HG02678 (cell line): ENCODE measurements around the gene MCUR1.
"Not testable (repeated sequence)": the region's sequence is repeated elsewhere in the genome, so short reads cannot be mapped to it uniquely, and the experiment has no call there.

Source experiments
- ATAC-seq: cut with Tn5 transposase; IDR thresholded peaks from one replicate; pipeline ENCODE4 v1.9.1; 2021; ENCODE audit warnings: mild to moderate bottlenecking, moderate library complexity; ENCODE audit not compliant: unreplicated experiment

MCUR1 gene

DNA sequence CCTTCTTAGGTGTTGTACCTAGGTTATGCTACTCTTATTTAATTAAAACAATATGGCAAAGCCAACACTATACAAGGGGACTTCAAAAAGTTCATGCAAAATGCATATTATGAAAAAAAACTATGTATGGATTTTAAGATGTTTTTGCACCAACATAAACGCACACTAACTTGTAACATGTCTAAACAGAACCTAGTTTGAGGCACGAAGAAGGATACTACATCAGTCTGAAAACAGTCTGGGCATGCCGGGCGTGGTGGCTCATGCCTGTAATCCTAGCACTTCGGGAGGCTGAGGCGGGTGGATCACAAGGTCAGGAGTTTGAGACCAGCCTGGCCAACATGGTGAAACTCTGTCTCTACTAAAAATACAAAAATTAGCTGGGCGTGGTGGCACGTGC, 34.2 kb downstream of the MCUR1 start:
- ATAC-seq, result not testable (repeated sequence)

DNA sequence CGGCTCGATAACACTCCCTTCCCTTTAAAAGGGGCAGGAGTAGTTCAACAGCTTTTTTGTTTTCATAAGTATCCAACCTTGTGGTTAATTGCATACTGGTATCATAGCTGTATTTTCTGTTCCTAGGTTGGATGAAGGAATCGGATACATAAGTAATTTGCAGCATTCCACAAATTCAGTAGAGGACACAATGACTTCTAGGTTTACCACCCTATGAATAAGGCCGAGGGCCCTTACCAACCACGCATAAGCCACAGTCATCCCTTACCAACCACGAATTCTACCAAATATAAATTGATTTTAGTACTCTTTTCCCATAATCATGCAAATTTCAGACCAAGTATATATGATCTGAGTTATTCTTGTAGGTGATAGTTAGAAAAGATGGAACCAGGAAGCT, 36.3 kb downstream of the MCUR1 start:
- no peak for ATAC-seq

DNA sequence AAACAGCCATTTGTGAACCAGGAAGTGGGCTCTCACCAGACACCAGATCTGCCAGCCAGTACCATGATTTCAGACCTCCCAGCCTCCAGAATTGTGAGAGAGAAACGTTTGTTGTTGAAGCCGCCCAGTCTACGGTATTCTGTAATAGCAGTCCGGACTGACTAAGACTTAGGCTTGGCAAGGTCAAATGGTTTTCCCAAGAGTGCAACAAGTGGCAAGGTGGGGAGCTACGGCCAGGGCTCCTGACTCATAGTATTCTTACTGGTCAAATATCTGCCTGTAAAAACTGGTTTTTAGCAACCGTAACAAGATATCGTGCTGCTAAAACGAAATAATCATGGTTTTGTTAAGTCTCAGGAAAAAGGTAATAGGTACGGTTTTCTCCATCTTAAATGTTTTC, 37.8 kb downstream of the MCUR1 start:
- ATAC-seq, result no peak

DNA sequence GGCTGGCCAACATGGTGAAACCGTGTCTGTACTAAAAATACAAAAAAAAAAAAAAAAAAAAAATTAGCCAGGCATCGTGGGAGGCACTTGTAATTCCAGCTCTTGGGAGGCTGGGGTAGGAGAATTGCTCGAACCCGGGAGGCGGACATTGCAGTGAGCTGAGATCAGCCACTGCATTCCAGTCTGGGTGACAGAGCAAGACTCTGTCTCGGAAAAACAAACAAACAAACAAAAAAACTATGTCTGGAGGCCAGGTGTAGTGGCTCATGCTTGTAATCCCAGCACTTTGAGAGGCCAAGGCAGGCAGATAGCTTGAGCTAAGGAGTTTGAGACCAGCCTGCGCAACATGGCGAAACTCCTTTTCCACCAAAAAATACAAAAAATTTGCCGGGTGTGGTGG, 38.9 kb downstream of the MCUR1 start:
- ATAC-seq, result not testable (repeated sequence)

DNA sequence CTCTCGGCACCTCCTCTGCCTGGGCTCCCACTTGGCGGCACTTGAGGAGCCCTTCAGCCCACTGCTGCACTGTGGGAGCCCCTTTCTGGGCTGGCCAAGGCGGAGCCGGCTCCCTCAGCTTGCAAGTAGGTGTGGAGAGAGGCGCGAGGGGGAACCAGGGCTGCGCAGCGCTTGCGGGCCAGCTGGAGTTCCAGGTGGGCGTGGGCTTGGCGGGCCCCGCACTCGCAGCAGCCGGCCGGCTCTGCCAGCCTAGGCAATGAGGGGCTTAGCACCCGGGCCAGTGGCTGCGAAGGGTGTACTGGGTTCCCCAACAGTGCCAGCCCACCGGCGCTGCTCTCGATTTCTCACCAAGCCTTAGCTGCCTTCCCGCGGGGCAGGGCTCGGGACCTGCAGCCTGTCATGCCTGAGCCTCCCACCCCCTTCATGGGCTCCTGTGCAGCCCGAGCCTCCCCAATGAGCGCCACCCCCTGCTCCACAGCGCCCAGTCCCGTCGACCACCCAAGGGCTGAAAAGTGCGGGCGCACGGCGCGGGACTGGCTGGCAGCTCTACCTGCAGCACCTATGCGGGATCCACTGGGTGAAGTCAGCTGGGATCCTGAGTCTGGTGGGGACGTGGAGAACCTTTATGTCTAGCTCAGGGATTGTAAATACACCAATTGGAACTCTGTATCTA, 41.9 kb downstream of the MCUR1 start:
- not testable (repeated sequence) for ATAC-seq

DNA sequence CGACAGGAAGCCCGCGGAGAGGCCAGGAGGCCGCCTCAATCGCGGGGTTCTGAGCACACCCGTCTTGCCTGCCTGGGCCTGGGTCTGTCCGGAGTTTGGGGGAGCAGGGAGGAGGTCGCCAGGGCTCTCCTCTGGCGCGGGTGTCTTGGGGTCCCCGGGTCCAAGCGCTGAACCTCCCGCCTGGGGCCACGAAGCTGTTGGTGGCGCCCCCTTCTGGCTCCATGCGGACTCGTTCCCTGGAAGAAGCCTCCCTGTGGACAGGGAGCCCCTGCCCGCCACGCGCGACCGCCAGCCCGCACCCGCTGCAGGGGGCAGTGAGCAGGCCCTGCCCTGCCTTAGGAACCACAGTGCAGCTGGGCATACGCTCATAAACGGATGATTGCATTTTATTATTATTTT, 44.7 kb downstream of the MCUR1 start:
- no peak for ATAC-seq

DNA sequence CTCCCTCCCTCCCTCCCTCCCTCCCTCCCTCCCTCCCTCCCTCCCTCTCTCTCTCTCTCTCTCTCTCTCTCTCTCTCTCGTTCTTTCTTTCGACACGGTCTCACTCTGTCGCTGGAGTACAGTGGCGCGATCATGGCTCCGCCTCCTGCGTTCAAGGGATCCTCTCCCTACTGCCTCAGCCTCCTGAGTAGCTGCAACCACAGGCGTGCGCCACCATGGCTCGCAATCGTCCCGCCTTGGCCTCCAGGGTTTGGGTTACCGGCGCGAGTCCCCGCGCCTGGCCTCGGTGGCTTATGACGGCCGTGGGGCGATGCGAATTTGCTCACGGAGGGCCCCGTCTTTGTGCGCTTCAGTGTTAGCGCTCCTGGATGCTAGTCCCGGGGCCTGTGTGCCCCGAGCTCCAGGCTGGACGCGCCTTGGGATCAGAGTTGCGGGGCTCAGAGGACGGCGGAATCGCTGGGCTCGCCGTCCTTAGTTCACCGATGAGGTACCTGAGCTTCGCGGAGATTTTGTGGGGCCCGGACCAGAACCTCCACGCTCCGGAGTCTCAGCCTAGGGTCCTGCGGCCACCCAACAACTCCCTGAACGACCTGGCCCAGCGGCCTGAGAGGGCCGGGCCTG, 45.2 kb downstream of the MCUR1 start:
- no peak for ATAC-seq

DNA sequence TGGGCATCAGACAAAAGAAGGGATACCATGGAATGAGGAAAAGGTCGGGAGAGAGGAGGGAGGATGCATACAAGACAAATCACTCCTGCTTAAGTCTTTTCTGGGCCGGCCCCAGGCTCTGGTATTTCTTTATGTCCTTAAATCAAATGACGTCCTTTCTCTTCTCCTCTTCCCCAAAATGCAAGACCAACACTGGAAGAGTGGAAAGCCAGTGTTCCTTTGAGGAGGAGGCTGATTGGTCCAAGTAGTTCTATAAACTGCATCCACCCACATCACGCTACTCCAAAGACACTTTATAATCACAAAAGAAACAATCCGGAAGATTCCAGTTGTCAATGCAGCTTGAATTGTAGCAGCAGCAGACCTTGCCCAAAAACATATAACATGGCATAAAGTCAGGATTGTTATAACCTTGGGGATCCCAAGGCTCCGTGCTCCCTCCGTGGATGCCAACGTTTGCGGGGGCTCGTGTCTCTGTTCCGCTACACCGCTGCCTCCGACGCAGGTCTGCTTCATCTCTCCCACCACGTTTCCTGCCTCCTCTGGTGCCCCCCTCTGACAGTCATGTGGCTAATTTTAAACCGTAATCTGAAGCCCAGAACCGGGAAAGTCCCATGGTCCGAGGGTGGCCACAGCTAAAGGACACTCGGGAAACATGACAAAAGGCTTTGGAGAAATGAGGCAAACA, 47.1 kb downstream of the MCUR1 start:
- ATAC-seq, result no peak

DNA sequence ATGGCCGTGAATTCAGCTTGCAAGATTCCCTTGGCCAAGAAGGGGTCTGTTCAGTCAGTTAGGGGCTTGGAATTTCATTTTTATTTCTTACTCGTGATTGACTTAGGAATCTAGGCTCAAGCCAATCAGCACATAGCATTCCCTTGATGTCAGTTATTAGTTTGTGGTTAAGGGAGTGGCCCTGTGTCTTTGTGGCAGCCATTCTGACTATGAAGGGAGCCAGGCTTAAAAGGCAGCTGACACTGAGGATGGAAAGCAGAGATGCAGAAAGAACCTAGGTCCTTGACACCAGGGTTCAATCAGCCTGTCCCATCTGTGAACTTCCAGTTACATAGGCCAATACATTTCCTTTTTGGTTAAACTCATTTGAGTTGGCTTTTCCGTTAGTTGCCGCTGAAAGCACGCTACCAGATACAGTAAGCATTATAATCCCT, 48.1 kb downstream of the MCUR1 start:
- ATAC-seq, result no peak

DNA sequence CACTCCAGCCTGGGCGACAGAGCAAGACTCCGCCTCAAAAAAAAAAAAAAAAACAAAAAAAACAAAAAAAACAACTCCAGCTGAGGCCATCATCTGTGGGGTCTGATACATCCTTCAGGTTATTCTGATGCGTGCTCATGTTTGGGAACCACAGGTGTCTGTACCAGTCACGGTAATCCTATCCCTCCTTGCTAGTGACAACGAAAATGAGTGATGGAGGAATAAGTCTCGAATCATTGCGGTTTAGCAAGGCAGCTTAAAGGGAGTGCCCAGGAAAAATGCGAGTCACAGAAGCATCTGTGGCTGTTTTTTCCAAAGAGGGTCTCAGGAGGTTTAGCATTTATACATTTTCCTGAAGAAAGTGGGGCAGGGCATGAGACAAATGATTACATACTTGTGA, 48.8 kb downstream of the MCUR1 start:
- ATAC-seq, result no peak

DNA sequence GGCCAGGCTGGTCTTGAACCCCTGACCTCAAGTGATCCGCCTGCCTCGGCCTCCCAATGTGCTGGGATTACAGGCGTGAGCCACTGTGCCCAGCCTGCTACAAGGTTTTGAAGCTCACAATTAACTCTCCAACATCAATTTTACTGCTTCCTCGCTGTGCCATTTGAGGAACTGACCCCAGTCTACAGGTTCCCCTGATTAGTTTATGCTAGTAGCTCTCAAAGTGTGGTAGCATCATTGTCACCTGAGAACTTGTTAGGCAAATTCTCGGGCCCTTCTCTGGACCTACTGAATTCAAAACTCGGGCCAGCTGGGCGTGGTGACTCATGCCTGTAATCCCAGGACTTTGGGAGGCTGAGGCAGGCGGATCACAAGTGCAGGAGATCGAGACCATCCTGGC, 49.4 kb downstream of the MCUR1 start:
- ATAC-seq, result no peak

DNA sequence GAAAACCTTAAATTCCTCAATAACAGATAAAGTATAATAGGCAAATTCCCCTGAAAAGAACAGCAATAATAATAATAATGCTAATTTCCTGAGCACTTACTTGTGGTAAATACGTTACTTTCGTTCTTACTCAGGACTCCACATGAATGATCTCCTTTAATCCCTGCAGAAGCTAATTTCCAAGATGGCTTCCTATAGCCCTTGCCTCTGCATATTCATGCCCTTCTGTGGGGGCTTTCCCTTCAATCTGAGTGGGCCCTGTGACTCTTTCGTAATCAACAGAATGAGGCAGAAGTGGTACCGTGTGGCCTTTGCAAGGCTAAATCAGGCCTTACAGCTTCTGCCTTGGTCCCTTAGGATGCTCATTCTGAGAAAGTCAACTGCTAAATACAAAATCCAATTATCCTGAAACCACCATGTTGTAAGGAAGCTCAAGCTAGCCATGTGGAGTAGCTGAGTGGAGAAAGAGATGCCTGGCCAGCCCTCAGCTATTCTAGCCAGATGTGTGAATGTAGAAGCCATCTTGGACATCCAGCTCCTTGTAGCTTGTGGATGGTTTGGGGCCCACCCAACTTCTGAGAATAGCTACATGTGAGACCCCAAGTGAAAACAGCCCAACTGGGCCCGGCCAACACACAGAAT, 50.5 kb downstream of the MCUR1 start:
- no peak for ATAC-seq

DNA sequence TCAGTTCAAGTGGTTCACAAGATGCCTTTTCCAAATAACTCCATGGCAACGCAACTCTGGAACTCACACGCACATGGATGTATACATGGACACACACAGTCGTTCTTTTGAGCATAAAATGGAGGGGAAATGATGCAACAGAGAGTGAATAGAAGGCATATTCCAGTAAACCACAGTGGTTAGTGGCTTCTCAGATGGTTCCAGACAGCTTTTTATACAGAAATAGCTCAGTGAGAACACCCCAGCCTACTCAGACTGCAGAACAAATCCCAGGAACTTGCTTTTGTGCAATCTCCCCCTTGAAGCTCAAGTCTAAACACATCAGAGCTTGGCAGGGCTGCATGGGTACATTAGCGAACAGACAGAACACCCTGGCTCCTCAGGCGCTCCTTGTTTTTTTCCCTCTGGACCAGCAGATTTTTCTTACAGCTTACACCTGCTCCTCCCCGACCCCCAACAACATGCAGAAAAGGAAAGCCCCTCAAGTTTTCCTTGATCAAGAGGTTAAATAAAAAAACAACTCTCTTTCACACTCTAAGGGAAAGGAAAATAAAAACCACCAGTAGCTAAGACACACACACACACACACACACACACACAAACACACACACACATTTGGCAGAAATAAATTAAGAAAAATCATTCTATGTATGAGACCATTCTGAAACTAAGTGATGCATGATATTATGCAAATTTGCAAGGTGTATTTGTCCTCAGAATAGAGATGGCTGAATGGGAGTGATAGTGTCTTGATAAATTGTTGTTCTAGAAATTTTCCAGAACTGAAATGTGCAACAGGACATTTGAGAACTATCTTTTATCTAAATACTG, 51.5 kb downstream of the MCUR1 start:
- ATAC-seq, result no peak

DNA sequence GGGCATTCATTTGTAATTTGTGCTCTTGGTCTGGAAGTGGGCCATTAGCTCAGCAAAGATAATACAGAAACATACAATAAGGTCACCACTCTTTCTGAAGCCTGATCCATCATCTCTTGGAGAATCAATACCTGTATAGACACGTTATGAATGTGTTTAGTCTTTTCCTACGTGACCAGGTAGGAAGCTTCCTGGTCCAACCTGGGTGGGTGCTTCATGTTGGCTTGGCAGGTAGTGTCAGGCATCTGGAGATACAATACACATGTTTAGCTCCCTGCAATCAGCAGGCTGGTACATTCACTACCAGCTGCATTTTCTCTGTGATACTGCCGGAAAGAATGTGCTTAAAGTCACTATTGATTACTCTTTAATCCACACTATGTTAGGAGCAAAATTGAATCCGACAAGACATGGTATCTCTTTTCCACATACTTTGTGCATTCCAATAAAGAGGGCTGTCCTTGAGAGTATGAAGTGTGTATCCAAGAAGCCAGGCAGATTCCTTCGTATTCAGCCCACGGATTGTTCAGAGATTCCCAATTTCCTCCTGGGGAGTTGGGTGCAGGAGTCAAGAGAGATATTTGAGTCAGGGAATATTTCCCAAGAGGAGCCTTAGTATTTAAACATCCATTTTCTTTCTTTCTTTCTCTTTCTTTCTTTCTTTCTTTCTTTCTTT, 52.9 kb downstream of the MCUR1 start:
- ATAC-seq, result no peak

DNA sequence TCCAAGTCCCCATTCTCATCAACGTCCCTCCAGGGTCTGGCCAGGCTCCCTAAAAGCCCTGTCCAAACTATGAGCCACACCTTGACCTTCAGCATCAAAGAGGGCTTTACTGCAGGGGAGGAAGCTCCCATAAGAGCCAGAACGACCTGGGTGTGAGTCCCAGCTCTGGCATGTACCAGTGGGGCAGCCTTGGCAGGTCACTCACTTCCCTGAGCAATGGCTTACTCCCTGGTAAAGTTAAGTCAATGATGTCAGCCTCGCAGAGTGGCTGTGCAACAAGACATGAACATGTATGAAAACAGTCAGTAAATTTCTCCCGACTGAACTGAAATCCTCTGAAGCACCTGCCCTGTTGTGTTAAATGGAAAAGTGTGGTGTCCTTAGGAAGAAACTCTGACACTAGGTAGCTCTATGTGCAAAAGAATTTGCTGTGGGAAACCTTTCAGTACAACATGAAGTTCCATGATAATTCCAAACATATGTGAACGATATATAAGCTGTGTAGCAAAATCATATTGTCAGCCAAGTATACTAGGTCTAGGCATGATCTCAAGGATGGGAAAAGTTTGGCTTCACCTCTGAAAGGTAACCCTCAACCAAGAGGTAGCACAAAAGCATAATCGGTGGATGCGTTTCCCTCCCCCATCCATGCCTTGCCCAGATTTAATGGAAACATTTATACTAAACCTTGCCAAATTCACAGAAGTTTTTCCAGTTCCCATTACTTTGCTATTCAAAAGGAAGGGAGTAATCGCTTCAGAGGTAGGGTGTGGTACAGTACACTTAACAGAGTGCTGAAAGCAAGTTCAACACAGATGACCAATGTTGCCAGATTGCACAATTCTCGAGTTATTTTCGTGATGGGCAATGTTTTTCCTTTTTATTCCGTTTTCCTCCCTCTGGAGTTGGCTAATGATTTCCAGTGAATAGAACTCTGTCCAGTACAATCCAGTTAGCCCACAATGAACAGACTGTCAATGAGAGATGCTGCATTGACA, 53.8 kb downstream of the MCUR1 start:
- no peak for ATAC-seq

DNA sequence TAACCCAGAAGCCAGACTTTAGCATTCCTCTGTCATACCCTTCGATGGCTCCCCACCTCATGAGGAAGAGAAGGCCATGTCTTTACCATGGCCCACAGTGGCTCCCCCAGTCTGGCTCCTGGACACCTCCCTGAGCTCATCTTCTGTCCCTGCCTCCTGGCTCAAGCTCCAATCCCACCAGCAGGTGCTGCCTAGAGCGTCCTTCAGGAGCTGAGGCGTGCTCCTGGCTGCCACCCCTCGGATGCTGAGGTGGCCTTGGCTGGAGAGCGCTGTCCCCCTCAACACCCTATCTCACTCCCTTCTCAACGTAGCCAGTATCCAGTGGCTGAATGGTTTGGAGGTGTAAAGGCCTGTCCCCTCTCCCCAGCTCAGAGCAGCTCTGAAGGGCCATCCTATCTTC, 55.3 kb downstream of the MCUR1 start:
- no peak for ATAC-seq

DNA sequence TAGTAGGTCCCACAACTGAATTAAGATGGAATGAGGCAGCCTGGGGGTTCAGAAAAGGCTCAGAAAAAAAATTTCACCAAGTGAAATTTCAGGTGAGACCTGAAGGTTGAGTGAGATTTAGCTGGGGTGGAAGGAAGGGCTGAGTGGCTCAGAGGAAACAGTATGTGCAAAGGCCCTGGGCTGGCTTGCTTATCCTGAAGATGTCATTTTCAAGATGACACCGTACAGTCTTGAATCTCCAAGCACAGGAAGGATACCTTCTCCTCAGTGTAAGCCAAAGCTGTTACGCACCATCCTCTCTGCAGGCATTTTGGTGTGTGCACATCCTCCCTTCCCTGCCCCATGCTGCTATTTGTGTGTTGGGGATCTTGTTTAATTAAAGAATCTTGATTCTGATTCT, 59.7 kb downstream of the MCUR1 start:
- ATAC-seq, result no peak

DNA sequence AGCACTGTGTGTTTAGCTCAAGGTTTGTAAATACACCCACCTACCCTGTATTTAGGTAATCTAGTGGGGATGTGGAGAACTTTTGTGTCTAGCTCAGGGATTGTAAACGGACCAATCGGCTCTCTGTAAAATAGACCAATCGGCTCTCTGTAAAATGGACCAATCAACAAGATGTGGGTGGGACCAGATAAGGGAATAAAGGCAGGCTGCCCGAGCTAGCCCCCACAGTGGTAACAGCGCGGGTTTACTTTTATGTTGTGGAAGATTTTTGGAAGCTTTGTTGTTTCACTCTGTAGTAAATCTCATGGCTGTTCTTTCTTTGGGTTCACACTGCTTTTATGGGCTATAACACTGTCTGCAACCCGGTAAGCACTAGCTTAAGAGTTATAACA, 70.6 kb downstream of the MCUR1 start:
- no peak for ATAC-seq
